ENCODE results near the gene GMIP.
"Not testable (repeated sequence)": the region's sequence is repeated elsewhere in the genome, so short reads cannot be mapped to it uniquely, and the experiment has no call there.

GMIP gene, protein sequence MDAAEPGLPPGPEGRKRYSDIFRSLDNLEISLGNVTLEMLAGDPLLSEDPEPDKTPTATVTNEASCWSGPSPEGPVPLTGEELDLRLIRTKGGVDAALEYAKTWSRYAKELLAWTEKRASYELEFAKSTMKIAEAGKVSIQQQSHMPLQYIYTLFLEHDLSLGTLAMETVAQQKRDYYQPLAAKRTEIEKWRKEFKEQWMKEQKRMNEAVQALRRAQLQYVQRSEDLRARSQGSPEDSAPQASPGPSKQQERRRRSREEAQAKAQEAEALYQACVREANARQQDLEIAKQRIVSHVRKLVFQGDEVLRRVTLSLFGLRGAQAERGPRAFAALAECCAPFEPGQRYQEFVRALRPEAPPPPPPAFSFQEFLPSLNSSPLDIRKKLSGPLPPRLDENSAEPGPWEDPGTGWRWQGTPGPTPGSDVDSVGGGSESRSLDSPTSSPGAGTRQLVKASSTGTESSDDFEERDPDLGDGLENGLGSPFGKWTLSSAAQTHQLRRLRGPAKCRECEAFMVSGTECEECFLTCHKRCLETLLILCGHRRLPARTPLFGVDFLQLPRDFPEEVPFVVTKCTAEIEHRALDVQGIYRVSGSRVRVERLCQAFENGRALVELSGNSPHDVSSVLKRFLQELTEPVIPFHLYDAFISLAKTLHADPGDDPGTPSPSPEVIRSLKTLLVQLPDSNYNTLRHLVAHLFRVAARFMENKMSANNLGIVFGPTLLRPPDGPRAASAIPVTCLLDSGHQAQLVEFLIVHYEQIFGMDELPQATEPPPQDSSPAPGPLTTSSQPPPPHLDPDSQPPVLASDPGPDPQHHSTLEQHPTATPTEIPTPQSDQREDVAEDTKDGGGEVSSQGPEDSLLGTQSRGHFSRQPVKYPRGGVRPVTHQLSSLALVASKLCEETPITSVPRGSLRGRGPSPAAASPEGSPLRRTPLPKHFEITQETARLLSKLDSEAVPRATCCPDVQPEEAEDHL

DNA sequence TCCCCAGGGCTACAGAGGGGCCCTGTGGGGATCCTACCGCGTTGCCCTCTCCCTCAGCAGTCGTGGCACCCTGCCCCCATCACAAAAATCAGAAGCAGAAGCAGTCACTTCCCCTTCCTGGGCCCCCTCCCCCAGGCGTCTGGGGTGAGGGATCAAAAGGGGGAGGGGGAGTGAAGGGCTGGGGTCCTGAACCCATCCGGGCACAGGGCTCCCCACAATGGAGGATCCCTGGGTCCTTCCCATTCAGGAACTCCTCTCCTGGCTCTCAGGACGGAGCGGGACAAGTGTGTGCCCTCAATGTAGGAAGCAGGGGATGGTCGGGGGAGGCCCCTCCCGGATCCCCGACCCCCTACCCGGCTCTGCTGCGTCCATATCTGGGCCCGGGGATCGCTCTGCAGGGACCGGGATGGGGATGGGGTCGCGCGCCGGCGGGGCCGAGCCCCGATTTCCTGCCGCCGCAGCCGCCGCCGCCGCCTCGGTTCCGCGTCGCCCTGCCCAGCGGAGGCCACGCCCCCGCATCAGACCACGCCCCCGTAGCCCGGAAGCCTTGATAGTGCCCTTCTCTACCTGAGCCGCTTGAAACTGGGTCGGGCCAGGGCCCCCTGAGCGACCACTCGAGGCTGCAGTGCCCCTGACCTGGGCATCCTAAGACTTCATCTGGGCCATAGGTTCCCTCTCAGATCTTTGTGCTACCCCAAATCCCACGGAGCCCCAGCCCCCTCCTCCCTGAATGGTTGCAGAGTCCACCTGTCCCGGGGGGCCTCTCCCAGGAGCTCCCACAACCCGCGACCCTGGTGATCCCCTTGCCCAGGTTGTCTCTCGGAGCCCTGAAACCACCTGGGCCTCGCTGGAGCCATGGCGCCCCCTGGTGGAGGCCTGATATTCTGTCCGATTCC is at the start of gene GMIP:
TSS of gene GMIP (minus strand) at position 500 of the 896 bp plus-strand sequence. CDS start at position 372, 128 bp downstream.
- peak; percentile 81 for DNase-seq (ENCODE audit: low spot score)

DNA sequence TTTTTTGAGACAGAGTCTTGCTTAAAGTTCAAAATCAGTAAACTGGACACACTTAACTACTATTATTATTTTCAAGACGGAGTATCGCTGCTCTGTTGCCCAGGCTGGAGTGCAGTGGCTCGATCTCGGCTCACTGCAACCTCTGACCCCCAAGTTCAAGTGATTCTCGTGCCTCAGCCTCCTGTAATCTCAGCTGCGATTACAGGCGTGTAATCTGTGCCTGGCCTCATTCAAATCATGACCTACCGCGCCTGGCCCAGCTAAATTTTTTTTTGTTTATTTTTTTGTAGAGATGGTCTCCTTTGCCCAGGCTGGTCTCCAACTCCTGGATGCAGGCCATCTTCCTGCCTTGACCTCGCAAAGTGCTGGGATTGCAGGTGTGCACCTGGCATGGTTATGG is 48.2 kb upstream of the GMIP start:
- DNase-seq (ENCODE audit: low spot score), result no peak

DNA sequence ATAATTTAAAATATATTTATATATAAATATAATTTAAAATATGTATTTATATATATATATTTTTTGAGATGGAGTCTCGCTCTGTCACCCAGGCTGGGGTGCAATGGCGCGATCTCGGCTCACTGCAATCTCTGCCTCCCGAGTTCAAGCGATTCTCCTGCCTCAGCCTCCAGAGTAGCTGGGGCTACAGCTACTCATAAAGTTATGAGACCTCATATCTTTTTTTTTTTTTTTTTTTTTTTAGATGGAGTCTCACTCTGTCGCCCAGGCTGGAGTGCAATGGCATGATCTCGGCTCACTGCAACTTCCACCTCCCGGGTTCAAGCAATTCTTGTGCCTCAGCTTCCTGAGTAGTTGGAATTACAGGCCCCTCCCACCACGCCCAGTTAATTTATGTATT is 45.6 kb upstream of the GMIP start:
- DNase-seq (ENCODE audit: low spot score), result not testable (repeated sequence)

DNA sequence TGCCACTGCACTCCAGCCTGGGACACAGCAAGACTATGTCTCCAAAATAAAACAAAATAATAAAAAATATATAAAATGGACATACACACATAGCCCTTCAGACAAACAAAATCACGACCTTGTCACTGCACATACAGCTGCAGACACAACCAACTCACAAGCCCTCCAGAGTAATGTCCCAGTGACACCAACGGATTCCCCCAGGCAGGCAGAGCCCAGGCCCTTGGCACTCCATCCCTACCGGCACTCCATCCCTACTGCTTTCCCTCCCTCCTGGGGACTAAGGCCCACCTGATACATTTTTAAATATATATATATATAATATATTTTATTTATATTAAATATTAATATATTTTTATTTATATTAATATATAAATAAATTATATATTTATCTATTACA is 43.6 kb upstream of the GMIP start:
- DNase-seq (ENCODE audit: low spot score), result no peak

DNA sequence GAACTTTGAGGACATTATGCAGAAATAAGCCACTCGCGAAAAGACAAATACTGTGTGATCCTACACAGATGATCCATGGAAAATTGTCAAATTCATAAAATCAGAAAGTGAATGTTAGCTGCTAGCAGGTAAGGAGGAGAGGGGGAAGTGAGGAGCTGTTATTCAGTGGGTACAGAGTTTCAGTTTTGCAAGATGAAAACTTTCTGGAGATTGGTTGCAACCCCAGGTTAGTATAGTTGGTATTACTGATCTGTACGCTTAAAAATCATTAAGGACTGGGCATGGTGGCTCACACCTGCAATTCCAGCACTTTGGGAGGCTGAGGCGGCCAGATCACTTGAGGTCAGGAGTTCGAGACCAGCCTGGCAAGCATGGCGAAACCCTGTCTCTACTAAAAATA is 43.1 kb upstream of the GMIP start:
- DNase-seq (ENCODE audit: low spot score), result no peak

DNA sequence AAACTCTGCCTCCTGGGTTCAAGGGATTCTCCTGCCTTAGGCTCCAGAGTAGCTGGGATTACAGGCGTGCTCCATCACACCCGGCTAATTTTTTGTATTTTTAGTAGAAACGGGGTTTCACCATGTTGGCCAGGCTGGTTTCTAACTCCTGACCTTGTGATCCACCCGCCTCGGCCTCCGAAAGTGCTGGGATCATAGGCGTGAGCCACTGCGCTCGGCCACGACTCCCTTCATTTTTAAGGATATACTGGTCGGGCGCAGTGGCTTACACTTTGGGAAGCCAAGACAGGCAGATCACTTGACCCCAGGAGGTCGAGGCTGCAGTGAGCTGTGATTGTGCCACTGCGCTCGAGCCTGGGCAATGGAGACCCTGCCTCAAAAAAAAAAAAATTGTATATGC is 42.7 kb upstream of the GMIP start:
- not testable (repeated sequence) for DNase-seq (ENCODE audit: low spot score)

DNA sequence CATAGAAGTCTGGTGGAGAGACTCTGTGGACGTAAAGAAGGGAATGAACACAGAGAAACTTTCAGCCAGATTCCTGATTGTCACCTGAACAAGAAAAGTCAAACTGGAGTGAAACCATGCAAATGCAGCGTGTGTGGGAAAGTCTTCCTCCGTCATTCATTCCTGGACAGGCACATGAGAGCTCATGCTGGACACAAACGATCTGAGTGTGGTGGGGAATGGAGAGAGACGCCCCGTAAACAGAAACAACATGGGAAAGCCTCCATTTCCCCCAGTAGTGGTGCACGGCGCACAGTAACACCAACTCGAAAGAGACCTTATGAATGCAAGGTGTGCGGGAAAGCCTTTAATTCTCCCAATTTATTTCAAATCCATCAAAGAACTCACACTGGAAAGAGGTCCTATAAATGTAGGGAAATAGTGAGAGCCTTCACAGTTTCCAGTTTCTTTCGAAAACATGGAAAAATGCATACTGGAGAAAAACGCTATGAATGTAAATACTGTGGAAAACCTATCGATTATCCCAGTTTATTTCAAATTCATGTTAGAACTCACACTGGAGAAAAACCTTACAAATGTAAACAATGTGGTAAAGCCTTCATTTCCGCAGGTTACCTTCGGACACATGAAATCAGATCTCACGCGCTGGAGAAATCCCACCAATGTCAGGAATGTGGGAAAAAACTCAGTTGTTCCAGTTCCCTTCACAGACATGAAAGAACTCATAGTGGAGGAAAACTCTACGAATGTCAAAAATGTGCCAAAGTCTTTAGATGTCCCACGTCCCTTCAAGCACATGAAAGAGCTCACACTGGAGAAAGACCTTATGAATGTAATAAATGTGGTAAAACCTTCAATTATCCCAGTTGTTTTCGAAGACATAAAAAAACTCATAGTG is 36.0 kb upstream of the GMIP start:
- DNase-seq (ENCODE audit: low spot score), result no peak

DNA sequence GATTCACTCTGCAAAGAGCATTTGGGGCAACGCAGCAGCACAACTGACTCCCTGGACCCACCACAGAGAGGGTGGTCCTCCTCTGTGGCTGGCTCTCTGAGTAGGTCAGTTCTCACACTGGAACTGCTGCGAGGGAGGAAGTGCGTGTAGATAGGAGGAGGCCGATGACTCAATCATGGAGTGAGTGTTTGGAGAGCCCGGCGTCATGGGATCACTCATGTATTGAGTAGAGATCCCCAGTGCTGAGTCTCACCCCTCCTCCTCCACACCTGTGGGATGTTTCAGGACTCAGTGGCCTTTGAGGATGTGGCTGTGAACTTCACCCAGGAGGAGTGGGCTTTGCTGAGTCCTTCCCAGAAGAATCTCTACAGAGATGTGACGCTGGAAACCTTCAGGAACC is 34.1 kb upstream of the GMIP start:
- no peak for DNase-seq (ENCODE audit: low spot score)

DNA sequence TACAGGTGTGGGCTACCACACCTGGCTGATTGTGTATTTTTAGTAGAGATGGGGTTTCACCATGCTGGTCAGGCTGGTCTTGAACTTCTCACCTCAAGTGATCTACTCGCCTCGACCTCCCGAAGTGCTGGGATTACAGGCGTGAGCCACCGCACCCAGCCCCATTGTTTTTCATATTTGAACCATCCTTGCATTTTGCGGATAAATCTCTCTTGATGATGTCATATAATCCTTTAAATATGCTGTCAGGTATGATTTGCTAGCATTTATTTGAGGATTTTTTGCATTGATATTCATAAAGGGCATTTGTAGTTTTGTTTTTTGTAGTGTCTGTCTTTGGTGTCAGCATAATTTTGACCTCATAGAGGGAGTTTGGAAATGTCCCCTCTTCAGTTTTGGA is 30.9 kb upstream of the GMIP start:
- DNase-seq (ENCODE audit: low spot score), result no peak

DNA sequence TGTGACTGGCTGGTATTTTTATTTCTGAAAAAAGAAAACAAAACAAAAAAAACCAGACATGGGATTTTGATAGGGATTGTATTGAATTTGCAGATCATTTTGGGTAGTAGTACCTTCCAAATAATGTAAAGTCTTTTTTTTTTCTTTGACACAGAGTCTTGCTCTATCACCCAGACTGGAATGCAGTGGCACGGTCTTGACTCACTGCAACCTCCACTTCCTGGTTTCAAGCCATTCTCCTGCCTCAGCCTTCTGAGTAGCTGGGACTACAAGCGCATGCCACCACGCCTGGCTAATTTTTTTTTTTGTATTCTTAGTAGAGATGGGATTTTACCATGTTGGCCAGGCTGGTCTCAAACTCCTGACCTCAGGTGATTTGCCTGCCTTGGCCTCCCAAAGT is 29.4 kb upstream of the GMIP start:
- DNase-seq (ENCODE audit: low spot score), result no peak

DNA sequence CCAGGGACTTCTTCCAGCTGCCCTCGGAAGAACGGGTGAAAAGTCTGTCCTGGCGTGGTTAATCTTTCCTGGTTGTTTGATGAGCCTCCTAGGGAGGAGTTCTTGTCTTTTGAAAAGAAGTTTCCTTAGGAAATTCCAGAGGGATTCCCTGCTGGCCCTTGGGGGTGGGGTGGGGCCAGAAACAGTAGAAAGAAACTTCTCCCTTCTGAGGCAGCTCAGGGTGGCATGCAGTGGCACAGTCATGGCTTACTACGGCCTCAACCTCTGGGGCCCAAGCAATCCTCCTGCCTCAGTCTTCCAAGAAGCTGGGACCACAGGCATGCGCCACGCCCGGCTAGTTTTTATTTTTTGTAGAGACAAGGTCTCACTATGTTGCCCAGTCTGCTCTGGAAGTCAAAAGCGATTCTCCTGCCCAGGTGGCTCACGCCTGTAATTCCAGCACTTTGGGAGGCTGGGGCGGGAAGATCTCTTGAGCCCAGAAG is 26.7 kb upstream of the GMIP start:
- no peak for DNase-seq (ENCODE audit: low spot score)

DNA sequence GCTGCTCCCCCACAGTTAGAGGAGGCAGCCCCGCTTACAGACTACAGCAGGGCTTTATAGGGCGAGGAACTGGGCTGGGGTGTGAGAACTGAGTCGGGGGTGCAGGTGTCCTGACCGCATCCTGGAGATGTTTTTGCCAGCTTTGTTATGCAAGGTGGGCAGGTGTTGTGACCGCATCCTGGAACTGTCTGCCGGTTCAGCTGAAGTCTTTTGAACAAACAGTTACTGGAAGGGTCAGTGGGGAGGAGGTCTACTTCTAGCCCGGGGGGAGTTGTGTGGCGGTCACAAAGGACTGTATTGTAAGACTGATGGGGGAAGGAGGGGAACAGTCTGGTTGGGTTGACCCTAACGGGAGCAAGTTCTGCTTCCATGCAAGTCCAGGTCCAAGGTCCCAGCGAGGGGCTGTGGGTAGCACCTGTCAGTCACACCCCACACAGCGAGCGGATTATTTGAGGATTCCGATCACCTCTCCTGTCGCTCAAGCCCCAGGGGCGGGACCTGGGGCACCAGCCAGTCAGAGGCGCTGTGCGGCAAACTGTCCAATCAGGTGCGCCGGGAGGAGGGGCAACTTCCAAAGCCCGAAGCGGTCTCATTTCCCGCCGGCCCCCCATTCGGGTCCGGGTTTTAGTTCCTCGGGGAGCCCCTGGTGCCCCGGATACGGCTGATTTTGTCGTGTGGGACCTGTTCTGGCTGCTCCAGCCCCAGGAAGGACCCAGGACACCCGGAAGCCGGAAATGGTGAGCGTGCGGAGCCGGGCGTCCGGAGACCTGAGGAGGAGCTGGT is 25.0 kb upstream of the GMIP start, which contains the start of gene ZNF101:
TSS of gene ZNF101 (plus strand) at position 610 of the 783 bp plus-strand sequence. CDS start at position 735, 125 bp downstream.
- peak; percentile 97 for DNase-seq (ENCODE audit: low spot score)

DNA sequence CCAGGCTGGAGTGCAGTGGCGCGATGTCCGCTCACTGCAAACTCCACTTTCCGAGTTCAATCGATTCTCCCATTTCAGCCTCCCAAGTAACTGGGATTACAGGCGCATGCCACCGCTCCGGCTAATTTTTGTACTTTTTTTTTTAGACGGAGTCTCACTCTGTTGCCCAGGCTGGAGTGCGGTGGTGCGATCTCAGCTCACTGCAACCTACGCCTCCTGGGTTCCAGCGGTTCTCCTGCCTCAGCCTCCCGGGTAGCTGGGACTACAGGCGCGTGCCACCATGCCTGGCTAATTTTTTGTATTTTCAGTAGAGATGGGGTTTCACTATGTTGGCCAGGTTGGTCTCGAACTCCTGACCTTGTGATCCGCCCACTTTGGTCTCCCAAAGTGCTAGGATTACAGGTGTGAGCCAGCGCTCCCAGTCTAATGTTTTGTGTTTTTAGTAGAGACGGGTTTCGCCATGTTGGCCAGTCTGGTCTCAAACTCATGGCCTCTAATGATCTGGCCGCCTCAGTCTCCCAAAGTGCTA is 22.0 kb upstream of the GMIP start:
- not testable (repeated sequence) for DNase-seq (ENCODE audit: low spot score)

DNA sequence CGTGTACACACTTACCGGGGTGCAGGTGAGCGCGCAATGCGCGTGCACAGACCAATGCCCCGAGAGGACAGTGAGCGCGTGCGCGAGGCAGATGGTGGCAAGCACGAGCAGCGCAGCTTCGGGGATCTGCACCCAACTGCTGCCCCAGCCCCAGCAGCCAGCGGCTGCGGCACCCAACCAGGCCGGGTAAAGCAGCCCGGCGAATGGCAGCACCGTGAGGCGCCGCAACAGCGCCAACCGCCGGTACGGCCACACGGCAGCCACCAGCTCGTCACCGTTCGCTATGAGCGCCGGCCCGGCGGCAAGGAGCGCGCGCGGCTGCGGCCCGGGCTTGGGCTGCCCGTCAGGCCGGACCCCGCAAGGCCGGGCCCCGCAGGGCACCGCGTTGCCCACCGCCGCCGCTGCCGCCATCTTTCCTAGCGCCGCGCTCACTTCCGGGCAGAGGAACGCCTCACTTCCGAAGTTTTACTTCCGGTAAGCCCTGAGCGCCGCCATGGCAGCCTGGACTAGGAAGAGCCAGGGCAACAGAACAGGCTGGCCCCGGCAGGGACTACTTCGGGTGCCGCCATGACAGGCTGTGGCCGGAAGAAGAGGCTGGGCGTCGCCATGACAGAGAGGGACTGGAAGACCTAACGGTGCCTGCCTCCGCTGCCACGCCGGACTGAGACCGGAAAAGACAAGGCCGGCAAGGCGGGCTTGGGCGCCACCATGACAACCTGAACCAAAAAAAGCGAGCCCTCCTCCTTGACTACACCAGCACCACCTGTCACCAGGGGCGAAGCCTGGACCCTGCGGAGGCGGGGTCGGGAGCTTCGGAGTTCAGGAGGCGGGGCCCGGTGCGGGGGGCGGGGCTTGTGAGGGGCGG is 20.0 kb upstream of the GMIP start, which contains the start of gene ATP13A1:
TSS of gene ATP13A1 (minus strand) at position 421 of the 865 bp plus-strand sequence. CDS start at position 411, 10 bp downstream.
- peak; percentile 99 for DNase-seq (ENCODE audit: low spot score)

DNA sequence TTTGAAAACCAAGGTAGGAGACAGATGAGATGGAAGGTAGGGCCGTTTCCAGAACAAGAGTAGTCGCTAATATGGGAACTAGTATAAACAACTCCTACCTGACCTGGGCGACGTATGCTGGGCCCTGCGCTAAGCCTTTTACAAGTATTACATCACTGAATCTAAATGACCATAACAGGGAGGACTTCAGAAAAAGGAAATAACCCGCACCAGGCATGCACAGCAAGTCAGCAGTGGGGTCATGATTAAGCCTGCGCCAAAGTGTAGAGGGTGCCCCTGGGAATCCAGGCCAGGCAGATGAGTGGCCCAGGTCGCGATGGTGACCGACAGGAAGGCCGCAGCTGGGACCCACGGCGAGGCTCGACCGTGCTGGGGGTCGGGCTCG is 19.4 kb upstream of the GMIP start:
- no peak for DNase-seq (ENCODE audit: low spot score)

DNA sequence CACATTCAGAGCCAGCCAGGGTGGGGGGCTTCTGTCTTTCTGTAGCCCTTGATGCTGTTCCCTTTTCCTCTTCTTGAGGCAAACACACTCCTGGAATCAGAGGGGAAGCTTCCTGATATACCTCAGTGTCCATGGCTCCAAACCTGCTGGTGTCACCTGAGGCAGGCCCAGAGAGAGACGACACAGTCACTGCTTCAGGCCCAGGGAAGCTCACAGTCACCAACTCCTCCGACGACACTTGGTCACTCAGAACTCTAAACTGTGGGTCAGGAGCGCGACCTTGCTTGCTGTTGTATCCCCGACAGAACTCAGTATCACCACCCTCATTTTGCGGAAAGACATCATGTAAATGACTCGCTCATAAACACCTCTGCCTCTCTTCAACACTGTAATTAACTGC is 18.9 kb upstream of the GMIP start:
- no peak for DNase-seq (ENCODE audit: low spot score)

DNA sequence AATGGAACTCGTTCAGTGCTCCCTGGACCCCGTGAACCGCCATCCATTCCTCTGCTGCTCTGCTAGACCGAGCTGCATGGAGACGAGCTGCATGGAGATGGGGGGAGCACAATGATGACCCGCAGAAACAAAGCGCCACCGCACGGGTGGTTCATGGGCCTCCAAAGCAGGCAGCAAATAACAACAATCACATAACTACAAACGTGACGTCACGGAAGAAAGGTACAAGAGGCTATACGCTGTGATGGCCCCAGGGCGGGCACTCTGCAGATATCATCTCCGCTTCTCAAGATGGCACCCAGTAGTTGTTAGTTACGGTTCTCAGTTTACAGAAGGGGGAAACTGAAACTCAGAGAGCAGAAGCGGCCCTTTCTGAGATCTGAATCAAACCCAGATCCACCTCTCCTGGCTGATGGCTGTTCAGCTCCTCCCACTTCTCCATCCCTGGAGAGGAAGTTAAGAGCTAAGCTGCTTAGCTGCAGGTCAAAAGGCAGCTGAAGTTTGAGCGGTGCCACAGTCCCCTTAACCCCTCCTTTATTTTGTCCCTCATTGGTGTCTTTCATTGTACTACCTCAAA is 18.3 kb upstream of the GMIP start:
- no peak for DNase-seq (ENCODE audit: low spot score)

DNA sequence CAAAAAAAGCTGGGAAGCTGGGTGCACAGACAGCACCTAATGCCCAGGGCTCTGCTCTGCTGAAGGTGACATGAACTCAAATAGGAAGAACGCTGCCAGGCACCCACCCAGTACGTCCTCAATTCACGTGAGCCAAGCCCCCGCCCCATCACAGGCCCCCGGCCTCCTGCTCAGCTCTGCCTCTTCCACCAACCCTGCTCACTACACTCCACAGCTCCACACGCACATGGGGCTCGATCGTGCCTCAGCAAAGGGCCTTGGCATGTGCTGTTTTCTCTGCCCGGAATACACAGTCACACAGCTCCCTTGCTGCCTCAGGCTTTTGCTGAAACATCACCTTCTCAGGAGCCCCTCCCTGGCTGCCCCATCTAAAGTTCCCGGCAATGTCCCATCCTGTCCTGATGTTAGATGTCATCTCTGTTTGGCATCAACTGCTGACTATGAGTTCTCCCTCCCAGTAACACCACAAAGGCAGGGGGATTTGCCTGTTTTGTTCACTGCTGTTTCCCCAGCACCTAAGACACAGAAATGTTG is 17.8 kb upstream of the GMIP start:
- no peak for DNase-seq (ENCODE audit: low spot score)
